IPS DF 6.9 (cell line): ENCODE results near the gene NDUFA12.
"Not testable (repeated sequence)": the region's sequence is repeated elsewhere in the genome, so short reads cannot be mapped to it uniquely, and the experiment has no call there.

Experiments used
- DNase-seq: peaks from one replicate; pipeline ENCODE4 v3.0.0-alpha.2; 2013; ENCODE audit warnings: low read depth, low spot score
- H3K27ac ChIP-seq: one replicate; pipeline ENCODE4 v1.5.1; 2013; ENCODE audit warnings: low read length, control low read depth
- H3K27me3 ChIP-seq: 2 replicates; pipeline ENCODE4 v1.6.1; 2013; ENCODE audit warnings: mild to moderate bottlenecking, low read length; ENCODE audit not compliant: control insufficient read depth, insufficient read depth
- H3K36me3 ChIP-seq: 2 replicates; pipeline ENCODE4 v1.6.1; 2013; ENCODE audit warnings: low read length; ENCODE audit not compliant: control insufficient read depth, insufficient read depth
- H3K4me1 ChIP-seq: 2 replicates; pipeline ENCODE4 v1.6.1; 2013; ENCODE audit warnings: low read length; ENCODE audit not compliant: control insufficient read depth, insufficient read depth
- H3K4me3 ChIP-seq: 2 replicates; pipeline ENCODE4 v1.5.1; 2013; ENCODE audit warnings: mild to moderate bottlenecking, low read length
- H3K9me3 ChIP-seq: 2 replicates; pipeline ENCODE4 v1.6.1; 2013; ENCODE audit warnings: low read length, inconsistent platforms; ENCODE audit not compliant: control insufficient read depth, insufficient read depth
- WGBS: extraction: QIAGEN DNeasy Blood & Tissue Kit; methylation state at CpG from one replicate; pipeline ENCODE4 v1.1.7; 2013; ENCODE audit warnings: mixed read lengths, missing lambda C conversion rate; ENCODE audit not compliant: insufficient read length, insufficient coverage; 5-methylcytosine and 5-hydroxymethylcytosine counted together

Gene NDUFA12

DNA sequence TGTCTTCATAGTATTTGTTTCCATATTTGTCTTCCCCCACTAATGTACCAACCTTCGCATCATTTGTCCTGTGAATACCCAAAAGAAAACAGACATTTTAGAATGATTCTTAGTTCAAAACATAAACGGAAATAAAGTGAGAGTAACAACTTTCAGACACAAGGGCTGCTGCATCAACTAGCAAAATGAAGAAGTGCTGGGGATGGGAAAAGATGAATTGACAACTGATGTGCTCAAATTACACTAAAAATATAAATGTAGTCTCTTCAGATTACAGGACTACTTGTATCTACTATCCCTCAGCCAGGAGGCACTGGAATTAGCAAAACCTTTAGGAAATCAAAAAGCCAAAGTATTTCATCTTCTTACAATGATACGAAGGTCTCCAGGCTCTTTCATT lies 743 bp downstream of the NDUFA12 start:
- H3K36me3 ChIP-seq, result peaks cover 3% of the 10 kb centered on the region; the same call in 1 of the 2 replicates
- DNase-seq, result no peak
- no peaks in the 10 kb centered on the region for H3K4me1 ChIP-seq
- H3K9me3 ChIP-seq, result no peaks in the 10 kb centered on the region
- H3K4me3 ChIP-seq, result peak overlapping the region; percentile 98; the same call in 1 of the 2 replicates
- no peaks in the 10 kb centered on the region for H3K27me3 ChIP-seq
- H3K27ac ChIP-seq, result no peak overlapping the region
- no CpG with 5 or more reads among the region's 3 CpGs for WGBS

GRCh38 chr12:94998326-94998725 lies 5.2 kb downstream of the NDUFA12 start:
- no peak overlapping the region for H3K4me3 ChIP-seq
- H3K36me3 ChIP-seq, result peaks cover 3% of the 10 kb centered on the region; the same call in 1 of the 2 replicates
- DNase-seq, result no peak
- no peak overlapping the region for H3K27ac ChIP-seq
- no CpG with 5 or more reads among the region's 4 CpGs for WGBS
- H3K9me3 ChIP-seq, result no peaks in the 10 kb centered on the region
- H3K27me3 ChIP-seq, result no peaks in the 10 kb centered on the region
- no peaks in the 10 kb centered on the region for H3K4me1 ChIP-seq

GRCh38 chr12:94997726-94998125 lies 5.8 kb downstream of the NDUFA12 start:
- Histone ChIP-seq H3K36me3 (peaks cover 3% of the 10 kb centered on the region; the same call in 1 of the 2 replicates), H3K9me3 (no peaks in the 10 kb centered on the region), H3K27ac (no peak overlapping the region), H3K4me1 (no peaks in the 10 kb centered on the region), H3K27me3 (no peaks in the 10 kb centered on the region), H3K4me3 (no peak overlapping the region)
- no peak for DNase-seq

GRCh38 chr12:94997061-94997460 lies 6.4 kb downstream of the NDUFA12 start:
- H3K27me3 ChIP-seq, result no peaks in the 10 kb centered on the region
- H3K9me3 ChIP-seq, result no peaks in the 10 kb centered on the region
- no CpG with 5 or more reads among the region's 6 CpGs for WGBS
- DNase-seq, result no peak
- no peaks in the 10 kb centered on the region for H3K4me1 ChIP-seq
- H3K4me3 ChIP-seq, result no peak overlapping the region
- H3K36me3 ChIP-seq, result peaks cover 3% of the 10 kb centered on the region; the same call in 1 of the 2 replicates
- no peak overlapping the region for H3K27ac ChIP-seq

- no peak overlapping the region for H3K27ac ChIP-seq
- no peaks in the 10 kb centered on the region; the same call in 1 of the 2 replicates for H3K36me3 ChIP-seq
- WGBS, result no CpG with 5 or more reads among the region's 2 CpGs
- no peaks in the 10 kb centered on the region for H3K4me1 ChIP-seq
- no peaks in the 10 kb centered on the region for H3K9me3 ChIP-seq
- H3K4me3 ChIP-seq, result no peak overlapping the region
- DNase-seq, result no peak
- no peaks in the 10 kb centered on the region for H3K27me3 ChIP-seq
Observed at GRCh38 chr12:94994312-94994711, 9.2 kb downstream of the NDUFA12 start.

DNA sequence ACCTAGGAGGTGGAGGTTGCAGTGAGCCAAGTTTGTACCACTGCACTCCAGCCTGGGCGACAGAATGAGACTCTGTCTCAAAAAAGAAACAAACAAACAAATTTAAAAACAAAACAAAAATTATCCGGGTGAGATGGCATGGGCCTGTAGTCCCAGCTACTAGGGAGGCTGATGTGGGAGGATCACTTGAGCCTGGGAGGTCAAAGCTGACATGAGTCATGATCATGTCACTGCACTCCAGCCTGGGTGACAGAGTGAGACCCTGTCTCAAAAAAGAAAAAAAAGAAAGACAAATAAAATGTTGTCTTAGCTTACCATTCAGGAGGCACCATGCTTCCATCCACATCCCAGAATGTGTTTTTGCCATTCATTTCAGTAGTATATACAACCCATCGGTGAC lies 9.6 kb downstream of the NDUFA12 start:
- not testable (repeated sequence) for H3K36me3 ChIP-seq, H3K4me3 ChIP-seq

DNA sequence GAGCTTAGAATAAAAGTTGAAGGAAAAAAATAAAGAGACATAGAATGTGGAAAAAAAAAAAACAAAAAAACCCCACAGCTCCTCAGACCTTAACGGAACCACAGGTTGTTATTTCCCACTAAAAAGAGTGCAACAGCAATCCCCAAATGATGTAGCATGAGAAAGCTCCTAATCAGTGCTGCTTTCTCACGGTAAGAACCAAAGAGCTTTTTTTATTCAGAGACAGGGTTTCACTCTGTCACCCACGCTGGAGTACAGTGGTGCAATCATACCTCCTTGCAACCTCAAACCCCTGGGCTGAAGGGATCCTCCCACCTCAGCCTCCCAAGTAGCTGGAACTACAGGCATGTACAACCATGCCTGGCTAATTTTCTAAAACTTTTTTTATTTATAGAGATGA lies 13.3 kb downstream of the NDUFA12 start:
- no CpG with 5 or more reads among the region's 3 CpGs for WGBS
- no peak overlapping the region for H3K4me3 ChIP-seq
- H3K27ac ChIP-seq, result no peak overlapping the region
- no peaks in the 10 kb centered on the region for H3K27me3 ChIP-seq
- no peaks in the 10 kb centered on the region for H3K4me1 ChIP-seq
- H3K36me3 ChIP-seq, result no peaks in the 10 kb centered on the region; the same call in 1 of the 2 replicates
- no peaks in the 10 kb centered on the region for H3K9me3 ChIP-seq
- no peak for DNase-seq

More for the DNA sequence above, 9.6 kb downstream of the NDUFA12 start:
- WGBS, result no CpG with 5 or more reads among the region's 3 CpGs
- not testable (repeated sequence) for H3K27me3 ChIP-seq, H3K27ac ChIP-seq, DNase-seq, H3K4me1 ChIP-seq, H3K9me3 ChIP-seq

DNA sequence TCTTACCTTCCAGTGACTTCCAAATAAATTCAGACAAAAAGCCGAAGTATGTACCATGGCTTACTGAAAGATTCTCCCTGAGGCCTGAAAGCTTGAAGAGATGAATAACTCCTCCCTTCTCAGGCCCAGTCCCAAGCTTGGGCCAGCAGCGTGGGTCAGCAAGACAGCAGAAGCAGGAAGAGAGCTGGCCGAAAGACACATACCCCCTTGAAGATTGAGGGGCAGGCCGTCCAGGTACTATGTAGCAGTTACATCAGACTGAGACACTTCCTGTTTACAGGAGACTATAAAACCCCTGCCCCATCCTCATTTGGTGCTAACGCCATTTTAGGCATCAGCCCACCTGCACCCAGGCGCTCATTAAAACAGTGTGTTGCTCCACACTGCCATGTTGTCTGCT lies 15.0 kb downstream of the NDUFA12 start:
- H3K27ac ChIP-seq, result no peak overlapping the region
- H3K4me1 ChIP-seq, result no peaks in the 10 kb centered on the region
- no CpG with 5 or more reads among the region's 6 CpGs for WGBS
- no peaks in the 10 kb centered on the region; the same call in 1 of the 2 replicates for H3K36me3 ChIP-seq
- H3K4me3 ChIP-seq, result no peak overlapping the region
- no peaks in the 10 kb centered on the region for H3K9me3 ChIP-seq
- no peaks in the 10 kb centered on the region for H3K27me3 ChIP-seq
- no peak for DNase-seq

- Histone ChIP-seq H3K4me1 (no peaks in the 10 kb centered on the region), H3K27ac (no peak overlapping the region), H3K27me3 (no peaks in the 10 kb centered on the region), H3K4me3 (no peak overlapping the region), H3K9me3 (no peaks in the 10 kb centered on the region), H3K36me3 (no peaks in the 10 kb centered on the region; the same call in 1 of the 2 replicates)
- WGBS, result no CpG with 5 or more reads among the region's 2 CpGs
- DNase-seq, result no peak
Observed at GRCh38 chr12:94987801-94988200, 15.7 kb downstream of the NDUFA12 start.

GRCh38 chr12:94987076-94987669 lies 16.3 kb downstream of the NDUFA12 start:
- WGBS, result no CpG with 5 or more reads among the region's 8 CpGs
- H3K4me1 ChIP-seq, result no peaks in the 10 kb centered on the region
- DNase-seq, result no peak
- H3K27me3 ChIP-seq, result no peaks in the 10 kb centered on the region
- H3K9me3 ChIP-seq, result no peaks in the 10 kb centered on the region
- H3K4me3 ChIP-seq, result no peak overlapping the region
- no peak overlapping the region for H3K27ac ChIP-seq
- no peaks in the 10 kb centered on the region for H3K36me3 ChIP-seq

GRCh38 chr12:94985099-94985498 lies 18.4 kb downstream of the NDUFA12 start:
- not testable (repeated sequence) for H3K27me3 ChIP-seq, DNase-seq, H3K9me3 ChIP-seq, H3K4me3 ChIP-seq, H3K4me1 ChIP-seq, H3K36me3 ChIP-seq, H3K27ac ChIP-seq
- WGBS, result no CpG with 5 or more reads among the region's 9 CpGs
